HG02571 (cell line): ENCODE data around the gene MIOX.
"Not testable (repeated sequence)": the region's sequence is repeated elsewhere in the genome, so short reads cannot be mapped to it uniquely, and the experiment has no call there.

ENCODE experiments used
- ATAC-seq: cut with Tn5 transposase; IDR thresholded peaks from one replicate; pipeline ENCODE4 v1.9.1; 2021; ENCODE audit warnings: mild to moderate bottlenecking, moderate library complexity; ENCODE audit not compliant: unreplicated experiment

MIOX gene

GRCh38 chr22:50527921-50528681, 41.4 kb downstream of the MIOX start:
- no peak for ATAC-seq

DNA sequence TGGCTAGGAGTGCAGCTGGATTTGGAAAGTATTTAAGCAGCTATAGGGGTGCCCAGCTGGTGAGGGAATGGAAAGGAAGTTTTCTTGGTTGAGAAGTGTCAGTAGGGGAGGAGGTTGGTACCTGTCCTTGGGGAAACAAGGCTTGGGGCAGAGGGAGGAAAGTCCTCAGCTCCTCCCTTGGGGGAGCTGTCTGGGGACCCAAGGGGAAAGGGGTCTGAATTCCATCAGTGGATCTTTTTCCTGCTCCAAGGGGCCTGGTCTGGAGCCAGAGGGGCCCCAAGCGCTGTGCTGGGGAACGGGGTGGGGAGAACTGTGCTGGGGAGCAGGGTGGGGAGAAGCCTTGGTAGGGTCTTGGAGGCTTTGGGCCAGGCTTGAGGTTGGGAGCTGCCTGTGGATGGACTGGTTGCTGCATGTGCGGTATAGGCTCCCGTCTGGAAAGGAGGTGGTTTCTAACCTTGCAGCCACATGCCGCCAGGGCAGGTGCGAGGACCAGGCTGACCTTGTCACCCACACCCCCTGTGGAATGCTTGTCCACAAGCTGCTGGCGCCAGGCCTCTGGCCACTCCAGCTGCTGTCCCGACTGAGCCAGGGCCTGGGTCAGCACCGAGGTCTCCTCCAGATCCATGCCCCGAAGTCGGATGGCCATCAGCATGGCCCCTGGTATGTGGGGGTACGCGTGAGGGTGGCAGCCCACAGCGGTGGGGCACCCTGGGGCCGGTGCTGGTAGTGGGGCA, 42.2 kb downstream of the MIOX start:
- no peak for ATAC-seq

DNA sequence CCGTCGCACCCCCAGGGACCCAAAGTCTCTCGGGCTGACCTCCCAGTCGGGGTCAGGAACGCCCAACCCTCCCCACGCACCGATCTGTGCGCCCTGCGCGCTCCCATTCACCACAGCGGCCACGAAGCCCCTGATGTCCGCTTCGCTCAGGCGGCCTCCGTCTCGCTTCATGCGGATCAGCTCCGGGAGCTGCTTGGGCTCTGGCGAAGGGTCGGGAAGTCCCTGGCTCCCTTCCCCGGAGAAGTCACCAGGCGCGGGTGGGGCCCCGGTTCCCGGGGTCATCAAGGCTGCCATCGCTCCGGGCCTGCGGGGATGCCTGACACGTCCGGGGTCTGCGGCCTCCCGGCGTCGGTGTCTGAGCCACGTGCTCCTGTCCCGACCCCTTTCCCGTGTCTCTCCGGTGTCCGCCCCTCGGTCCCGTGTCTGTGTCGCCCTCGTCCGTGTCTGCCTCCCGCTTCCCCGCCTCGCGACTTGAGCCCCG, 42.8 kb downstream of the MIOX start:
- no peak for ATAC-seq

- peak; percentile 15 for ATAC-seq
Measured at GRCh38 chr22:50529897-50530579, 43.4 kb downstream of the MIOX start, which contains the start of gene TYMP. TYMP (minus strand) TSS chr22:50530012; CDS start chr22:50529709, 303 bp downstream.

GRCh38 chr22:50530580-50530876, 43.9 kb downstream of the MIOX start:
- no peak for ATAC-seq

DNA sequence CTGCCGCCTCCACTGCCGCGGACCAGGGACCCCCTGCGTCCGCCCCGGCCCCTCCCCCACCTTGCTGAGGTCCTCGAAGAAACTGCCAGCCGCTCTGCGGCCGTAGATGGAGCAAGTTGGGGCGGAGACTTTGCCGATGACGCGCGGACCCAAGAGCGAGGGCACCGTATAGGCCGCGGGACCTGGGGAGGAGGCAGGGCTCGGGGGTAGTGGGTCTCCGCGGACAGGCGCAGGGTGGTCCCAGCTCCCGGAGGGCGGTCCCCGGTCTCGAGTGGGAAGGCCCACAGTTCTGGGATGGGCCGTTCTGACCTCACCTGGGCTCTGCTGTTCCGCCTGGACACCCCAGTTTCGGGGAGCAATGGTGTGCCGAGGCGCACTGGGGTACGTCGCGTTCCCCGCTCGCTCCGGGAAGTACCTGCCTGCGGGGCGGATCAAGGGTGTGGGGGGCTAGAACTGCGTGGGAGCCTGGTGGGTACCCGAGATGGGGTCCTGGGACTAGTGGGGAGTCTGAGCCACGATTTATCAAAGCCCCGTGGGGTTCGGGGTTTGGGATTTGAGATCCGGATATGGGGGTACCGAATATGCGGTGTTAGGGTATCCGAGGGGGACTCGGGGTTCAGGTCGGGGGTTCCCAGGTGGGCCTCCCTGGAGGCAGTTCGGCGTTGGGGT, 44.4 kb downstream of the MIOX start:
- ATAC-seq, result no peak

DNA sequence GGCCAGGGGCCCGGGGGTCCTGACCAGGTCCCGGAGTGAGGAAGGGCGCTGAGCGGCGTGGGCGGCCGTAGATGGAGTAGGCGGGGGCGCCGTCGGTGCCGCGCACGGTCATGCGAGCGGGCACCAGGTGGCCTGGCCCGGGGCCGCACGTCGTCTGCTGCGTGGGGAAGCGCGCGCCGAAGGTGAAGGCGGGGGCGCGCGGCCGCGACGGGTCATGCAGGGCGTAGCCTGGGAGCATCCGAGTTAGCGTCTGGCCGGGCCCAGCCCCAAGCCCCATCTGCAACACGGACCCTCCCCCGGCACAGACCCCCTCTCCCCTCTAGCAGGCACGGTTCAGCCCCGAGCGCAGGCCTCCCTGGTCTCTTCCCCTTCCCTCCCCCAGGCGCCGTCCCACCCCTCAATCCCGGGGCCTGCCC, 44.9 kb downstream of the MIOX start:
- peak; percentile 29 for ATAC-seq

GRCh38 chr22:50531962-50532674, 45.5 kb downstream of the MIOX start:
- peak; percentile 2 for ATAC-seq

DNA sequence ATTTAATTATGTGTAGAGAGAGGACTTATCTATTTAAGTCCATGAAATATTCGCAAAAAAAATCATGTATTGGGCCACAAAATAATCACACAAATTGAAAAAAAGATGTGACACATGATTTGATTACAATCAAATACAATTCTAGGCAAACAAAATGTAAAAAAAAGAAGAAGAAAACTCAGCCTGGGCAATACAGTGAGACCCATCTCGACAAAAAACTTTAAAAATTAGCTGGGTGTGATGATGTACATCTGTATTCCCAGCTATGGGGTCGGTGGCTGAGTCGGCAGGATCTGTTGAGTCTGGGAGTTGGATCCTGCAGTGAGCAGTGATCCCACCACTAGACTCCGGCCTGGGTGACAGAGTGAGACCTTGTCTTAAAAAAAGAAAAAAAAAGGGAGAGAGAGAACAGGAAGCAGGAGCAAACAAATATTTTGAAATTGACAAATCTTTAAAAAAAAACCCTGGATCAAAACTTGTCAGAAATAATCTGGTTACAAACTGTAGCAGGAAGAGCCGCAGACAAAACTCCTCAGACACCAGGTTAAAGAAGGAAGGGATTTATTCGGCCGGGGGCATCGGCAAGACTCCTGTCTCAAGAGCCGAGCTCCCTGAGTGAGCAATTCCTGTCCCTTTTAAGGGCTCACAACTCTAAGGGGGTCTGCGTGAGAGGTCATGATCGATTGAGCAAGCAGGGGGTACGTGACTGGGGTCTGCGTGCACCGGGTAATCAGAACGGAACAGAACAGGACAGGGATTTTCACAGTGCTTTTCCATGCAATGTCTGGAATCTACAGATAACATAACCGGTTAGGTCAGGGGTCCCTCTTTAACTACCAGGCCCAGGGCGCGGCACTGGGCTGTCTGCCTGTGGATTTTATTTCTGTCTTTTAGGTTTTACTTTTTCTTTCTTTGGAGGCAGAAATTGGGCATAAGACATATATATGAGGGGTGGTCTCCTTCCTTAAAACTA, 46.5 kb downstream of the MIOX start:
- no peak for ATAC-seq

GRCh38 chr22:50533856-50534711, 47.4 kb downstream of the MIOX start:
- ATAC-seq, result not testable (repeated sequence)

GRCh38 chr22:50535113-50535512, 48.5 kb downstream of the MIOX start:
- ATAC-seq, result no peak

DNA sequence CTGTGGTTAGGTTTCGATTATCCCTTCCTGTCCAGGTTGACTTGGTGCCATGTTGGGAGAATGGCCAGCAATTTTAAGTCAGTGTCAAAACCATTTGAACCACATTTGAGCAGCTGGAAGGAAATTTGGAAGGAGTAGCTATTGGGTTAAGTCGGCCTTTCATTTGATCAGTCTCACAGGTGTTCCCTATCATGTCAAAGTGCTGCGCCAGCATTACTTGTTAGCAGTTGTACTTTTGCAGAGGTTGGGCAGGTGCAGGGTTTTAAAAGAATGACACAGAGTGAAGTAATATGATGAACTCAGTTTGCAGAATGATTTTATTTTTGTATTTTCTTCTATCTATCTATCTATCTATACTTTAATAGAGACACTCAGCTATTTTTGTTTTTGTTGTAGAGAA, 49.6 kb downstream of the MIOX start:
- ATAC-seq, result no peak

DNA sequence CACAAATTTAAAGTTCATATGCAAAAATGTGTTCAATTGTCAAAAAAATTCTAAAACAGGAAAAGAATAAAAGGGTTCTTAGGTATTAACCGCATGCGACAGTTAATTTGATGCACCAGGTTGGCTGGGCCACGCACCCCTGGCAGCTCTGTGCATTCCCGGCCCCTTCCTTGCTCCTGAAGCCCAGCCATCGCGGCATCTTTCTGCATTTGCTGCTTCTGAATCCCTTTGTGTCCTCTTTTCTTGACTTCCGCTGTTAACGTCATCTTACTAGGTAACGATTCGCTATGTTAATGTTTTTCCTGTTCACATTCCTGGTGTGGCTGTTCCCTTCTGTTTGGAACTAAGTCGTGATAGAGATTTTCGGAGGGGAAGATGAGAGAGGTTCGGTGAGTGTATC, 51.1 kb downstream of the MIOX start:
- ATAC-seq, result no peak
